GM18499 (cell line): ENCODE results near the gene PBX1.
"Not testable (repeated sequence)": the region's sequence is repeated elsewhere in the genome, so short reads cannot be mapped to it uniquely, and the experiment has no call there.

ENCODE experiments used
- ATAC-seq: cut with Tn5 transposase; IDR thresholded peaks from one replicate; pipeline ENCODE4 v1.9.1; 2021; ENCODE audit warnings: moderate number of reproducible peaks; ENCODE audit not compliant: insufficient read depth, unreplicated experiment

The PBX1 gene

DNA sequence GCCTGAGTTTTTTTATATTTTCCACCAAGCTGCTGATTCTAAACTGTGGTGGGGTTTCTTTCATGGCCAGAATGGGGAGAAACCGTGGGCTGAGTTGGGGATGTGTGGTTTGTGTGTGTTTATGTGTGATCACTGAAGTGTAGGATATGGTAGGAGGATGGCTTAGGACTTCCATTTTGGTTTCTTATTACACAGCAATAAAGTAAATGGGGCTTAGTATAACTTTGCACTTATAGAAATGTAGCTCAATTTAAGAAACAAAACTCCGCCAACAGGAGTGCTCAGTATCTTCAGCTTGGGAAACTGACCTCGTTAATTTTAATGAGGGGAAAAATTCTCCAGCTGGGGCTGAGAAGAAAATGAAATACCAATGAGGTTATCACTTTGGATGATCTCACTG is 77.8 kb downstream of the PBX1 start:
- no peak for ATAC-seq

DNA sequence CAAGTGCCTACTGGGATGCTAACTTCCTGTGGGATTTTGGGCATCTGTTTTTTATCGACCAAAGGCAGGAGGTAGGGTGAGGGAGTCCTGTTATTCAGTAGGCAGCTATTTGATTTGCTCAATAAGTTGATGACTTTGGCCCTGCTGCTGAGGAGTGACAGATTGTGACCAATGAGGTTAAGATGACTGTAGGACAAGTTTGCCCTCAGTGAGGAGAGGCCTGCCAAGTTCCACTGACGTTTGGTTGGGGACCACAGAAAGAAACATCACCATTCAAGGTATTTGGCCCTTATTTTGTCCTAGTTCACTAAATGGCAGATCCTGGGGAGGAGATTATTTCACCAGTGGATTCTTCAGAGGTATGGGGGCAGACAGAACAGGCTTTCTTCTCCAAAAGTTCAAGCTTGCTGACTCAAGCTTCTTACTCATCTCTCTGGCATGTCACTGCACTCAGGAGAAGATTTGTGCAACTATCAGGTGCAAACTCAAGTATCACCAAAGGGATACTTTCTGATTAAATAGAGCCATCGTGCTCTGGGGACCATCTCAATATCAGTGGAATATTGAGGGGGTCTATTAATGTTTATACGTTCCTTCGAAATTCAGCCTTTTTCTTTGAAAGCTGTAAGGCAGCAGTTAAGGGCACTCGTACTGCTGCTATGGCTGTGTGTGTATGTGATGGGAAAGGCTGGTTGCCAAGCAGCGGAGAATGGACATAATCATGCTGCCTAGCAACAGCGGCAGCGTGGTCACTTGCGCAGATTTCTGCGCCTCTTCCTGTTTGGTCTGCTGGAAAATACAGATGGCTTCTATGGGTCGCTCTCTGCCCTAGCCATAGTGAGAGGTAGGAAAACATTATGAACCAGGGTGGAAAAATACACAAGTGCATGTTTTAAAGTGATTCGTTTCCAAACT is 78.7 kb downstream of the PBX1 start:
- ATAC-seq: no peak

DNA sequence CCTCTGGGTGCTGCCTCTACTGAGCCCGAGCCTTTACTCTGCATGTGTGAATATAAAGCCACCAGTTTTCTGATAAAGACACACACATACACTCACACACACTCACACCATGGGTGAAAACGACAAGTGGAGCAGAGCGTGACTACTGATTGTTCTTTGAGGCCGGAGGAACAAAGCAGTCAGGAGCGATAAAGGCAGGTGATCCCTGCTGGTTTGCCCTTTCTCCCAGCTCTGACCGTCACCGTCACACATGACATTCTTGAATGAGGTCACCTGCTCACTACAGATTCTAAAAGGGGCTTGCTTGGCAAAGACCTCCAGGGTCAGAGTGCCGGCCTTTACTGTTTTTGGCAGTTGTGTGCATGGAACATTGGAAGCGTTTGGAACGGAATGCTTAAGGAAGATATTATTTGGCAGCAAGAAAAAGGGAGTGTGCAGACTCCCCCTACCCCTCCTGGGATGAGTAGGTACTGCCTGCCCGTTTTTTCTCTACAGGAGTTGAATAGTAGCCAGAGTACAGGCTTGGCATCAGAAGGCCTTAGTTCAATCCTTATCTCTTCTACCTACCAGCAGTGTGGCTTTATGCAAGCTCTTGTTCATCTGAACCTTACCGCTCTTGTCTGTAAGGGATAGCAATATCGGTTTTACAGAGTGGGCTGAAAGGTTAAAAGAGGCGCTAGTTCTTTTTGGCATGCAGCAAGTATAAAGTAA is 79.7 kb downstream of the PBX1 start:
- no peak for ATAC-seq

DNA sequence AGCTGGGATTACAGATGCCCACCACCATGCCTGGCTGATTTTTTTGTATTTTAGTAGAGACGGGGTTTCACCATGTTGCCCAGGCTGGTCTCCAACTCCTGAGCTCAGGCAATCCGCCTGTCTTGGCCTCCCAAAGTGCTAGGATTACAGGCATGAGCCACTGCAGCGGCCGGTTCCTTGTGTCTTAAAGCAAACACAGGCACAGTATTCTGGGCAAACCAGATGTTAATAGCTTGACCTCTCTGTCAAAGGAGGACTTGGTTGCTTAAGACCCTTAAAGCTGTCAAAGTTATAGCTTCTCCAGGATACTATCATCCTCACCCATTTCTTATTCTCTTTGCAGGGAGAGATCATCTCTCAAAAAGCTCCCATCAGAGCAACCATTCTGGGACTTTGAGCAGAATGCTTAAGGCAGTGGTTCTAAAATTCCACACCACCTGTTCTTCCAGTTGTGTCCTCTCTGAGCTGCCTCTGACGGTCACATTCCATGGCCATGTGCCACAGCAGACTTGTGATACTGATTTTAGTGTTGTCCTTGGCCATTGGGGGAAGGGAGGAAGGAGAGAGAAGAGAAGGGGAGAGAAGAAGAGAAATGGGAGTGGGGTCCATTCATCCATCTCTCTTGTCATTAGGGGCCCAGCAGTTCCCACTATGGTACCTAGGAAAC is 81.8 kb downstream of the PBX1 start:
- ATAC-seq: no peak

DNA sequence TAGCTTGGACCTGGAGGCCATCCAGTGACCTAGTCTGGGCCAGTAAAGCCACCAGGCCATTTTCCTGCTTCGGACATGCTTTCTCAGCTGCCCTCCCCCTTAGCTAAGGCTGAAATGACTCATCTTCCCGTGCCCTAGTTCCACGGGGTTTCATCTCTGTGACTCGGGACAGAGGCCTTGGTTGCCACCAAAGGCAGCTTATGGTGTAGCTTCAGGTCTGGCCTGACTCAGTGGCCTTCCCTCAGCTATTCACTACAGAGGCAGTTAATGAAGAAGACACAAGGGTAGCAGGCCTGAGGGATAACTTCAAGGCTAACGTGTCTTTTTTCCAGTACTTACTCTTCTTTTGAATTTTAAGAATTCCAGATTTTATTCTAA is 82.4 kb downstream of the PBX1 start:
- ATAC-seq: no peak

DNA sequence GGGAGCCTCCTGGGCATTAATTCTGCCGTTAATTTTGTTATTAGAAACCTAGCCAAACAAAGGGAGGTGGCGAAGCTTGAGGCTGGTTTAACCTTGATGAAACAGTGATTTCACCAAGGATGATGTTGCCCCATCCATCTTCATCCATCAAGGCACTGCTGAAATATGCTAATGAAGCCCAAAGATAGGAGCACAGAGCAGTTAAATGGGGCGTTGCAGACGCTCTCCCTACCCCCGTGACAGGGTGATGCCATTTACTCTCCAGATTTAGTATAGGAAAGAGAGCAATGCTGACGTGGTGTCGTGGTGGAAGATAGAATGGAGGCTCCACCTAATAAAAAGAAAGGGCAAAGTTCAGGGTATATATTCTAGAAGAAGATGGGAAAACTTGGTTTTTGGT is 84.0 kb downstream of the PBX1 start:
- ATAC-seq: no peak

DNA sequence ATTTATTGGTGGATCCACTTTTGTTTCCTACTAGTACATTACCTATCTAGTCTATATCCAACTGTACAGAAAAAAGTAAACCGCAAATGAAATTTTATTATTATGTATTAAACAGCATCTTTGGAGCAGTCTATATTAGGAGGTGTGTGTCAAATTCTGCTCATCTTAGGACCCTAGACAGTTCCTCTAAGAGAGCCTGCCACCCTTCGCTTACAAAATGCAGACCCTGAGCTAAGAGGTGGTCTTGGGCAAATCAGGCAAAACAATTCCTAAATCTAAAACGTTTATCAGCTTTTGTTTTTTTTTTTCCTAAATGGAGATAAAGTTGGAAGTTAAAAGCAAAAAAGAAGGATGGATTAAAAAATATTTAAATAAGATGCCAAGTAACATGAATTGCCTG is 85.3 kb downstream of the PBX1 start:
- ATAC-seq: no peak

DNA sequence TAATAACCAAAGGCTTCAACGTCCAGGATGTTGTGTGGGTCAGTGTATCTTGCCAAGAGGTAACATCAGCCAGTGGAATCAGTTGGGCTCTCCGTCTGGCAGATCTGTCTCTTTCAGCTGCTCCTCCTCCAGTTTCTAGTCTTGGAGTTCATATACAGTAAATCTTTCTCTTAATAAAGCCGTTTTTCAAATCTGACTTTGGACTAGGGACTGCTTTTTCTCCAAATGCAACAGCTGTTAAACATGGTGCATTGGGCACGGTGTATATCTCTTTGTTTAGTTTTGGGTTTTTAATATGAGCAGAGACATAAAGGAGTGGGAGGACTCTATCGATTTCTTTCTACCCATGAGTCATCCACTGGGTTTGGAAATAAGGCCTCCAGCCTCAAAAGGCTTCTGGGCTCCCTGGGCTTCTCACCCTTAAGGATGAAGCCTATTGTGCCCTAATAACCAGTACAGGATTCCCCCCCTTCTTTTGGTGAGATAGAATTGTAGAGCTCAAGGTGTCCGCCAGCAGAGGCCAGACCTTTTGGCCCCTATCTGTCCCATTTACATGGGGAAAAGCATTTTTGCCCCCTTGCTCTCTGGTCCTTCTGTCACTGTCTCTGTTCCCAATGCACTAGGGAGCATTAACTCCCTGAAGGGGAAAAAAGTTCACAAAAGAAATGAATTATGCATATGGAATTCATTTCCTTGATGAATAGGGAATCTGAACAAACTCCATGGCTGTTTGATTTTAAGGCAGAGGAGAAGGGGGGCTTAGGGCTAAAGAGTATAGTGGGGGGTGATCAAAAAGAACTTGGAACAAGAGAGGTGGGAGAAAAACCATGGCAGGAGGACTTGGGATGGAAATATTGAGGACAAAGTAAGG is 86.0 kb downstream of the PBX1 start:
- ATAC-seq: no peak

DNA sequence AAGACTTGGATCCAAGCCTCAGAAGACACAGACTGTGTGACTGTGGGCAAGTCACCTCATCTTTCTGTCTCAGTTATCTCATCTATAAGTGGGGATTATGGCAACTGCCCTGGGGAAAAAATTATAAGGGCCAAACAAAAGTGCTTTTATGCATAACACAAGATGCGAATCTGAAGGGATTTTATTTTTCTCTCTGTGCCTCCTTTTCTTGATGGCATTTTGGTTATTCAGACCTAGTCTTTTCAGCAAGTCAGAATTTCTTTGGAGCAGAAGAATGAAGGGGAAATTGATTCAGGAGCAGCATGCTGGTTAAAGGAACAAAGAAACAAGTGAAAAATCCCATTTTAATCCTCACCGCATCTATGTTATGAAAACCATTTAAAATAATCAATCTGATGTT is 86.9 kb downstream of the PBX1 start:
- no peak for ATAC-seq

DNA sequence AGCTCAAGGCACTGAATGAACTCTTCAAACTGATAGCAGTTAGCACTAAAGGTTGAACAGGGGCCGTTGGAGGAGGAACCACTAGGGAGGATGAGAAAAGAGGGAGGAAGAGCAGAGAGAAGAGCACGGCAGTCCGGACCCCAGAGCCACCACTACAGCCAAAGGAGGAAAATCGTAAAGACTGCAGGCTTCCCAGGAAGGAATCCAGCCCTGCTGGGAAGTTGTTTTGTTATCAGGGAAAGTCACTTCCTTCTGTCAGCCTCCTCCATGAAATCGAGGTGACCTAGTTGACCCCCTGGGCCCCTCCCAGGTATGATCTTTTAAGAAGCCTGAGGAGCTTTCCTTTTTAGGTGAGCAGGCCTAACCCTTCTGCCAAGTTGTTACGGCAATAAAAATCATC is 88.2 kb downstream of the PBX1 start:
- ATAC-seq: no peak

DNA sequence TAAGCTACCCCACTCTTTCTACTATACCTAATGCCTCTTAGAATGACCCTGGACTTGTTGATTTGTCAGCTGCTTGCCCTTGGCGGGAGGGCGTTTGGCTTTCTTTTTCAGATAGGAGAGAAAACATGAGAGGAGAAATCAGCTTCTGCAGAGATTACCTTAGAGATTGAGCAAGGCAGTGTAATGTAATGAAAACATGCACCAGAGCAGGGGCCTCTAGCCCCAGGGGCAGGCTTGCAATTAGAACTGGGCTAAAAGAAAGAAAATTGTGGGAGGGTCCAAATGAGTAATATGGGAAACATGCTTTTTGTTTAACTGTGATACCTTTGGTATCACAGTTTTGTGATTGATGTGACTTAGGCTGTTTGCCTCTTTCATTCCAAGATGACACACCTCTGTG is 89.7 kb downstream of the PBX1 start:
- no peak for ATAC-seq

DNA sequence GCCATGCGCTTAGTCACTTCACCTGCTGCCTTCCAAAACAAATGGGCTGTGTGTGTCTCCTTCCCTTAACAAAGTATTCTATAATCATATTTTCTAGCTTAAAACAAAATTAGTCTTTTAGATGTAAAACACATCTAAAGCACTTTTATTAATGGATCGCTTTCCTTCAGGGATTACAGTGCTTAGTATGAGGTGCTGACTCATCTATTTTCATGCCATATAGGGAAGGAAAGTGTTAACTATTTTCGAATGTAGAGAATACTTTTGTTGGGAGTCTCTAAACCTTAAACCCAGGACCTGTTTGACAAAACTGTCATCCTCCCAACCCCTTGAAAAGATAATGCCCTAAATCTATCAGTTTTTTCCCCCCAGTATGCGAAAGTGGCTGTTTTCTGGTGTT is 90.2 kb downstream of the PBX1 start:
- no peak for ATAC-seq

DNA sequence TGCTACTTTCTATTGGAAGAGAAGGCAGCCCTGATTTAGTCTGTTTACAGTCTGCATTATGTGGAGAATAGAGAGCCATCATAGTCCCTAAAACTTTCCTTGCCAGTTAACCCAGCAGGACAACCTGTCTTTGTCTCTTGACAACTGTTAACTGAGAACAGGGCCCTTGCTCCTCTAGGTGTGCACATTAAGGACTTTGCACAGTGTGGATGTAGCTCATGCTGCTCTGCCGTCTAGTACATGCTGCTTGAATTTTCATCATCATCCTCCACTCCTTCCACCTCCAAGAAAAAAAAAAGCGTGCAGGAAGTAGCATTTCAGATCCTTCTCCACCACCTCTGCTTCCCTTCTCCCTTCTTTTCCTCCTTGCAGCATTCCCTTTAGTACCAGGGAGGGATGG is 91.5 kb downstream of the PBX1 start:
- no peak for ATAC-seq

DNA sequence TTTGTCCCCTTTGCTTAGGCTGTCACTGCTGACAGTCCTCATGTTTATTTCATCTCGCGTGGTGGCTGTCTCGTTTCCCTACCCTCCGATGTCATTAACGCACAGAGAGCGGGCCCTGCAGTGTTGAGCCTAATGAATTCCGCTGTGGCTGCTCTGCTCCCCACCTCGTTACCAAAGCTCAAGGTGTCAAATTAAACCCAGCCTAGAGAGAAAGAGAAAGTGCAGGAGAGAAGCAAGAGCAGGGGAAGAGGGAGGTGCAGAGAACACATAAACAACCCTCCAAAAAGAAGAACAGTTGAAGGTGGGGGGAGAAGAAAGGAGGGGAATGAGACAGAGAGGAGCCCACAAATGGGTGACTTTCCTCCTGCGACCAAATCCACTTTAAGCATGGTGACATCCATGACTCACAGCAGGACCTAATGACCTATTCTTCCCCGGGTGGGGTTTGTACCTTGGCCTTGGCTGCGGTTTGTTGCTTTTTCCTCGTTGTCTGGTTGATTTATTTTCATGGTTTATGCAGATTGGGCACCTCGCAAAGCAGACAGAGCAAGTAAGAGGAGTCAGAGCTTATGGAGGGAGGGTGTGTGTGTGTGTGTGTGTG is 92.5 kb downstream of the PBX1 start:
- no peak for ATAC-seq

DNA sequence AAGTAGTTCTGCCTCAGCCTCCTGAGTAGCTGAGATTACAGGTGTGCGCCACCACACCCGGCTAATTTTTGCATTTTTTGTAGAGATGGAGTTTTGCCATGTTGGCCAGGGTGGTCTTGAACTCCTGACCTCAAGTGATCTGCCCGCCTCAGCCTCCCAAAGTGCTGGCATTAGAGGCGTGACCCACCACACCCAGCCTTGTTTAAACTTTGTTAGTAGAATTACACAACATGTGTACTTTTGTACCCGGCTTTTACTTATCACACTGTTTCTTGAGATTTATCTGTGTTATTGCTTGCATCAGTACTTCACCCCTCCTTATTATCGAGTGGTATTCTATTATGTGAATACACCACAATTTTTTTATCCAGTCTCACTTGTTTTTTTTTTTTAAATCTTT is 94.0 kb downstream of the PBX1 start:
- ATAC-seq: not testable (repeated sequence)

DNA sequence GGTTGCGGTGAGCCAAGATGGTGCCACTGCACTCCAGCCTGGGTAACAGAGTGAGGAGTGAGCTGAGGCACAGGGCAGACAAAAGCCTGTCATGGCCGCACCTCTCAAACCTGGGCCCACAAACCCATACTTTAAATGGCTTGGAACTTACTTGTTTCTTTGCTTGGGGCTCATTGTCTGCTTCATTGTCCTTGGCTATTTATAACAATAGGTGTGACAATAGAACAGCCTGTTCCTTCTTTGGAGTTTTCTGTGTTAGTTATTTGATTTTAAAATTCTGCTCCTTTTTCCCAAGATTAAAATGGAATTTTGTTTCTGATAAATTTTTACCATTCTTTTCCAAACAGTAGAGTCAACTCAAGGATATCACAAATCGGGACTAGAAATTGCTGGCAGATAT is 94.7 kb downstream of the PBX1 start:
- ATAC-seq: no peak

DNA sequence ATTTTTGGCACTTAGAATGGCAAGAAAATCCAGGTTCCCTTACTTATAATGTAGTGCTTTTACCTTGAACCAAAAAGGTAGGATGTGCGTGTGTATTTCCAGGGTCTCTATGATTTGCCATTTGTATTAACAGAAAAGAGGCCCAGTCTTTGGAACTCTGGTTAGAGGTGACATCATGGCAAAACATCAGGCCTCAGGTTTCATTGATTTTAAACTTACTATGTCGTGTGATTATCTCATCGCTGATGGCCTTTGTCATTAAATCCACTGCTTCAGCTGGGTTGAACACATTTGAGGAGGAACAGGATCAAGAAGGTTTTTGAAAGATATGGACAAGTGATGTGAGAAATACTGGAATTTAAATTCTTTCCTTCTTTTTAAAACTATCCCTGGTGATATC is 95.2 kb downstream of the PBX1 start:
- no peak for ATAC-seq

DNA sequence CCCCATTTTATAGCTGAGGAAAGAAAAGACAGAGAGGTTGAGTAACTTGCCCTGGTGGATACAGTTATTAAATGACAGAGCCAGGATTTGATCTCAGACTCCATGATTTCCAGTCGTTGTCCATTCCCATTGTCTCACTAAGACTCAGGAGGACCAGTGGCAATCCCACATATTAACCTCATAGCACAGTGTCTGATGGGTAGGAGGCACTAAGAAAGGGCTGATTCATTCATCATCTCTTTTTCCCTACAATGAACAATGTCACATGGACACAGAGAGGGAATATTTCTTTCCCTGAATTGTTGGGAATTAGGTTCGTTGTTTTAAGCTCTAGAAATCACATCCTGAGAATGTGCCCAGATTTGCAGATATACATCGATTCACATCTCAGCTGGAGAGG is 99.9 kb downstream of the PBX1 start:
- ATAC-seq: no peak

DNA sequence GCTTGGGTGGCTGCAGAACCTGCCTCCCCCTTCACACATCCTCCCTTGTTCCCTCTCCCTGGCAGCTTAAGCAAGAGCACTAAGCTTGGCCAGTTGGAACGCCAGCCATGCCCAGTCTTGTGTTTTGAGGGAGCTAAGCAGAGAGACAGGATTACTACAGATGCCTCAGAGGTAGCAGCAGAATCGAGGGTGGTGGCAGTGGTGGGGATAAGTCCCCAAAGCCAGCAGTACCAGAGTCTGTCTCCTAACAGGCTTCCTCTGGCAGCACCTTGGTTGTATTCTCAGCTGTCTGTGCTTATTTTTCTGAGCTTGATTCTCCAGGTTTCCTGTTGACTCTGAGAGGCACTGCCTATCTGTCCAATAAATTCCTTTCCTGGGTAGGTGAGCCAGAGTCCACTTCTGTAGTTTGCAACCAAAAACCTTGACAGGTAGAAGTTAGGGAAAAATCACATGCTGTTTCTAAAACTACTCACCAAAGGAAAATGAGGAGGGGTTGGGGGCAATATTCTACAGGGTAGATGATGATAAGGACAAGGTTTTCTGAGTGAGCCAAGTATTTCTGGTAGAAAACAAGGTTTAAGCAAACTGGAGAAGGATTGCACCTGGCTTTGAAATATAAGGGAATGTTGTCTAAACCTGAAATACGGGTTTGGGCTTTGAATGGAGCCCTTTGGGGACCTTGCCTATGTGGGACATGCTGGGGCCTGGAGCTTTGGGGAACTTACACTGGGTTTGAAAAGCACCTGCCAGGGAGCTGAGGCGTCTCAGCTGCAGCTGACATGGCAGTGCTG is 100.8 kb downstream of the PBX1 start:
- ATAC-seq: no peak
